Measurements from ENCODE around the gene CFAP69. TPM values are rescaled to one million over a fixed set of nuclear protein-coding genes. Genes with fewer than 3 reads are reported as not detected.

Gene CFAP69
- total RNA-seq, 1 experiment from 2014 or later: 2.4 TPM

DNA sequence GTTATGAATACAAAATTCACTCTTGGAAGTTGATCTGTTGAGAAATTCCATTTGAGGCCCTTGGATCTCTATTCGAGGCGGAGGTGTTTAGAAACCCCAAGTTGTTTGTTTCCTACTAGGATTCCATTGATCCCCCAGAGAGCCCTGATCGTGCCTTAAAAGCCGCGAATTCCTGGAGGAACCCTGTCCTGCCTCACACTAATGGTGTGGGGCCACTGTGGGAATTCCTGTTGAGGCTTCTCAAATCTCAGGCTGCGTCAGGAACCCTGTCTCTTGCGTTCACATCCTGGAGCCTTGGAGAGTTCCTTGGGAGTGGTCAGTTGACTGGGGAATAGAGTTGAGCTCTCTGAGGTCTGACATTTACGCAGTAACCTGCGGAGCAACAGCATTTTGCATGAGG lies 1.2 kb downstream of the CFAP69 start:
- no TSS peak for BruUV-seq (replicated peaks)
- intact Hi-C loops (cut with micrococcal nuclease; ENCODE audit: unreplicated experiment): no loop called here
- H3K27me3 ChIP-seq (replicated peaks; ENCODE audit: insufficient read depth, low read depth, low read length, poor library complexity): no peaks in the 10 kb centered on the region
- peaks cover 4% of the 10 kb centered on the region for H3K4me1 ChIP-seq (ENCODE audit: insufficient read depth, low read length, poor library complexity, severe bottlenecking)
- H3K4me3 ChIP-seq (ENCODE audit: low read depth, low read length, poor library complexity, severe bottlenecking): peak overlapping the region; percentile 82
- no peak overlapping the region for H3K27ac ChIP-seq (ENCODE audit: low read depth, low read length, poor library complexity, severe bottlenecking)
- DNase-seq (ENCODE audit: low spot score): no peak
- H3K36me3 ChIP-seq (ENCODE audit: insufficient read depth, low read length, poor library complexity, severe bottlenecking): no peaks in the 10 kb centered on the region
- H3K9me3 ChIP-seq (ENCODE audit: low read depth, low read length, poor library complexity, severe bottlenecking): no peaks in the 10 kb centered on the region
- CTCF ChIA-PET: no interaction called here
- POLR2A ChIA-PET (ENCODE audit: low non-redundant PET): no interaction called here
- TF ChIP-seq, protein P1, sequence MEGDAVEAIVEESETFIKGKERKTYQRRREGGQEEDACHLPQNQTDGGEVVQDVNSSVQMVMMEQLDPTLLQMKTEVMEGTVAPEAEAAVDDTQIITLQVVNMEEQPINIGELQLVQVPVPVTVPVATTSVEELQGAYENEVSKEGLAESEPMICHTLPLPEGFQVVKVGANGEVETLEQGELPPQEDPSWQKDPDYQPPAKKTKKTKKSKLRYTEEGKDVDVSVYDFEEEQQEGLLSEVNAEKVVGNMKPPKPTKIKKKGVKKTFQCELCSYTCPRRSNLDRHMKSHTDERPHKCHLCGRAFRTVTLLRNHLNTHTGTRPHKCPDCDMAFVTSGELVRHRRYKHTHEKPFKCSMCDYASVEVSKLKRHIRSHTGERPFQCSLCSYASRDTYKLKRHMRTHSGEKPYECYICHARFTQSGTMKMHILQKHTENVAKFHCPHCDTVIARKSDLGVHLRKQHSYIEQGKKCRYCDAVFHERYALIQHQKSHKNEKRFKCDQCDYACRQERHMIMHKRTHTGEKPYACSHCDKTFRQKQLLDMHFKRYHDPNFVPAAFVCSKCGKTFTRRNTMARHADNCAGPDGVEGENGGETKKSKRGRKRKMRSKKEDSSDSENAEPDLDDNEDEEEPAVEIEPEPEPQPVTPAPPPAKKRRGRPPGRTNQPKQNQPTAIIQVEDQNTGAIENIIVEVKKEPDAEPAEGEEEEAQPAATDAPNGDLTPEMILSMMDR (conservative IDR thresholded peaks at IDR 0.05; ENCODE audit: low read depth, low read length): no peak
- no peak for TF ChIP-seq EZH2 (IDR thresholded peaks at IDR 0.05; ENCODE audit: borderline replicate concordance, low read depth, low read length, poor library complexity, severe bottlenecking)

DNA sequence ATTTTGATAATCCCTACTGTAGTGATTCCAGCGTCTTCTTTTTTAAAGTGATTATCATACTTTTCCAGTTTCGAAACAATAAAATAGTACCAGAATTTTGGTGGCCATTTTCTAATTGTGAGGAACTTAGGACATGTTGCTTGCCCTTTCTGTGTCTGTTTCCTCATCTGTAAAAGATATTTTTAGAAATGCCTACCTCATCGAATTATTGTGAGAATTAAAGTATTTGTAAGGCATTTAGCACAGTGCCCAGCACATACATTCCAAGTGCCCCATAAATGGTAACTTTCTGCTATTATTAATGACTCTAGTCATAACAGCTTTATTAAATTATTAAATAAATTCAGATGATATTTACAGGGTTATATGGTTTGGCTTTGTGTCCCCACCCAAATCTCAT lies 3.7 kb downstream of the CFAP69 start:
- ChIA-PET POLR2A (ENCODE audit: low non-redundant PET) (no interaction called here), CTCF (no interaction called here)
- H3K27me3 ChIP-seq (replicated peaks; ENCODE audit: insufficient read depth, low read depth, low read length, poor library complexity): no peaks in the 10 kb centered on the region
- no peaks in the 10 kb centered on the region for H3K36me3 ChIP-seq (ENCODE audit: insufficient read depth, low read length, poor library complexity, severe bottlenecking)
- no peak for DNase-seq (ENCODE audit: low spot score)
- H3K27ac ChIP-seq (ENCODE audit: low read depth, low read length, poor library complexity, severe bottlenecking): no peak overlapping the region
- peaks cover 4% of the 10 kb centered on the region for H3K4me1 ChIP-seq (ENCODE audit: insufficient read depth, low read length, poor library complexity, severe bottlenecking)
- H3K4me3 ChIP-seq (ENCODE audit: low read depth, low read length, poor library complexity, severe bottlenecking): no peak overlapping the region
- intact Hi-C loops (cut with micrococcal nuclease; ENCODE audit: unreplicated experiment): no loop called here
- TF ChIP-seq, protein P1 (conservative IDR thresholded peaks at IDR 0.05; ENCODE audit: low read depth, low read length): no peak
- no peak for TF ChIP-seq EZH2 (IDR thresholded peaks at IDR 0.05; ENCODE audit: borderline replicate concordance, low read depth, low read length, poor library complexity, severe bottlenecking)
- no peaks in the 10 kb centered on the region for H3K9me3 ChIP-seq (ENCODE audit: low read depth, low read length, poor library complexity, severe bottlenecking)
- BruUV-seq (replicated peaks): no TSS peak

DNA sequence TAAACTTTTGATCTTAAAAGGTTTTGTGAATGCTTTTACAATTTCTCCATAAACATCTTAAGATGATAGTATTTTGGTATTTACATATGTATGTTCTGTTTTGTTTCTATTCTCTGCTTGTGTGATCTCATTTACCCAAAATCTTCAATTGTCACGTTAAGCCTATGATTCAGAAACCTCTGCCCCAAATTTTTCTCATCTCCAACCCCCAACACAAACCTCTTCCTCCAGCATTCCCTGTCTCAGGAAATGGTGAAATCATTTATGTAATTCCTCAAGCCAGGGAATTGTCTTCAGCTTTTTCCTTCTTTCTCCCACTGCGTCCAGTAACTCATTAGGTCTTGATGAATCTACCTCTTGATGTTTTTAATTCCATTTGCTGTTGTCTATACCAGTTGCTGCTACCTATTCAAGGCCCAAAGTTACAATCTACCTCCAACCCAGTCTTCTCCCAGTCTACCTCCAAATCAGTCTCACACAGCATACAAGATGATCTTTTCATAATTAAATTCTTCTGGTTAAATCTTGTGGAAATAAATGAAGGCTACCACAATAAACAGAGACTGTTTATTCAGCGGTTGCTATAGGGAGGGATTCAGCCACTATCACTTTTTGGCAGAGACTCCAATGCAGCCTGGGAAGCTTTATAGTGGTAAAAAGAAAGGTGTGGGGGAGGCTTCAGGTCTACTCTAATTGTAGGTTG lies 5.8 kb downstream of the CFAP69 start:
- no peaks in the 10 kb centered on the region for H3K36me3 ChIP-seq (ENCODE audit: insufficient read depth, low read length, poor library complexity, severe bottlenecking)
- no peak overlapping the region for H3K27ac ChIP-seq (ENCODE audit: low read depth, low read length, poor library complexity, severe bottlenecking)
- H3K4me3 ChIP-seq (ENCODE audit: low read depth, low read length, poor library complexity, severe bottlenecking): no peak overlapping the region
- no peak for TF ChIP-seq EZH2 (IDR thresholded peaks at IDR 0.05; ENCODE audit: borderline replicate concordance, low read depth, low read length, poor library complexity, severe bottlenecking)
- TF ChIP-seq, protein P1 (conservative IDR thresholded peaks at IDR 0.05; ENCODE audit: low read depth, low read length): no peak
- H3K9me3 ChIP-seq (ENCODE audit: low read depth, low read length, poor library complexity, severe bottlenecking): no peaks in the 10 kb centered on the region
- intact Hi-C loops (cut with micrococcal nuclease; ENCODE audit: unreplicated experiment): no loop called here
- no peak for DNase-seq (ENCODE audit: low spot score)
- no TSS peak for BruUV-seq (replicated peaks)
- POLR2A ChIA-PET (ENCODE audit: low non-redundant PET): no interaction called here
- CTCF ChIA-PET: no interaction called here
- H3K4me1 ChIP-seq (ENCODE audit: insufficient read depth, low read length, poor library complexity, severe bottlenecking): peaks cover under 1% of the 10 kb centered on the region
- no peaks in the 10 kb centered on the region for H3K27me3 ChIP-seq (replicated peaks; ENCODE audit: insufficient read depth, low read depth, low read length, poor library complexity)
